ENCODE data around the gene AFF2.
A peak's percentile ranks its signal among the peaks of the same experiment; 100 is the strongest.

Gene AFF2

DNA sequence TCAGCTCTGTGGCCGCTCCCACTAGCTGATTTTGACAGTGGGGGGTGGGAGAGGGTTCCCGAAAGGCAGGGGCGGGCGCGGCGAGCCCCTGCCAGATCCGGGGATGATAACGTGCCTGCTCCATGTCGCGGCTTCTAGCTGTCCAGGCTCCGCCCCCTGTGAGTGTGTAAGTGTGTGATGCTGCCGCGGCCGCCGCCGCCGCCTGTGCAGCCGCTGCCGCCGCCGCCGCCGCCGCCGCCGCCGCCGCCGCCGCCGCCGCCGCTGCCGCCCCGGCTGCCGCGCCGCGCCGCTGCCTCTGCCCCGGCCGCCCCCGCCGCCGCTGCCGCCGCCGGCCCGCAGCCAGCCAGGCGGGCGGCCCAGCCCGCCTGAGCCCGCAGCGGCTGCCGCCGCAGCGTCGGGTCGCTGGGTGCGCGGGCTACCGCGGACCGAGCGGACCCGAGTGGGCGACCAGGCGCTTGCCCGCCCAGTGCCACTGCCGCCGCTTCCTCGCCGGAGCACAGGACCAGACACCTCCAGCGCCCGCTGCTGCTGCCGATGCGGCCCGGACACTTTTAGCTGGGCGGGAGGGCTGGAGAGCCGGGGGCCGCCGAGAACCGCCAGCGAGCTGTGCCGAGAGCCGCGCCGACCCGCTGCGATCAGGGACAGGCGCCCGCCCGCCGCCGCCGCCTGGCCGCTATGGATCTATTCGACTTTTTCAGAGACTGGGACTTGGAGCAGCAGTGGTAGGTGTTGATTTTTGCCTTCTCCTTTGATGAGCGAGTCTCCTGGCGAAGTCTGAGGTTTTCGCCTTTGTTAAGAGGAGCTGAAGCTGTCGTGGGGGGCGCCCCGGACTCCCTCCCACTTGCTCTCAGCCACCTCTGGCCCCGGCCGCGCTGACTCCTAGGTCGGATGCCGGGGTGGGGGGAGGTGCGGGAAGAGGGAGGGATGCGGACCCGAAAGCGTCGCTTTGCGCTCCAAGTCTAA, at the start of gene AFF2:
Gene AFF2 (plus strand): TSS at position 195 of the 963 bp plus-strand sequence. CDS start 481 bp downstream, at position 676.
- peak within 1 kb of the TSS; percentile 42 for H3K4me3 ChIP-seq (ENCODE audit: low read depth, low read length)

DNA sequence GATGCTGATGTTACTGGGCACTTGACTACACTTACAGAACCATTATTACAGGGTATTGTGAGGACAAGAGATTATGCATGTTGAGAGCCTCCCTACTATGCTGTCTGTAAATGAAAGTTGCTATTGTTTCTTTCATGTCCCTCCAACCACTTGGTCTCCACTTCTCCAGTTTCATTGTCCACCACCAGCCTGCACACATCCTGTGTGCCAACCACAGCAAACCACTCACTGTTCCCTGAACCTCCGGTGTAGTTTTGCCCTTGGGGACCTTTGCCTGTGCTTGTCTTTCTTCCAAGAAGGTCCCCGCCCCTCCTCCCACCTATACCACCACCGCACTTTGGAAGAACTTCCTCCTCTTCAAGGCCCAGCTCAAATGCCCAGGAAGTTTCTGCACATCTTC, 43.1 kb upstream of the AFF2 start:
- H3K4me3 ChIP-seq (ENCODE audit: low read depth, low read length) = no peak overlapping the region

GRCh38 chrX:148459343-148459742, 41.1 kb upstream of the AFF2 start:
- H3K4me3 ChIP-seq (ENCODE audit: low read depth, low read length) = no peak overlapping the region

DNA sequence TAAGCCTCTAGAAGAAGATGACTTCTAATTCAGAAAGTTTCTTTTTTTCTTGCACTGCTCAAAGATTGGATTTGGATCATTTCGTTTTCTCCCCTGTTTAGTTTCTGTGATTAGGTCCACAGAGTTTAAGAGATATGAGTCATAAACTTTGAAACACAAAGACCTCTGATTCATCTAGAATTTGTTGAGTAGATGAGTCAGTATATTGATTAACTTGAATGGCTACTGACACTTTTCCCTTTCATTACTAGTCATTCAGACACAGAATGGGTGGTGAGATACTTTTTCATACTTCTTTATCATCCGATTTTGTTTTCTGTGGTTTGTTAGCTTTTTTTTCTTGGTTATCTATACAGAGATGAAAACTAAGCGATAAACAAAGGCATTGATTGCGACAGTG, 34.1 kb upstream of the AFF2 start:
- no peak overlapping the region for H3K4me3 ChIP-seq (ENCODE audit: low read depth, low read length)

DNA sequence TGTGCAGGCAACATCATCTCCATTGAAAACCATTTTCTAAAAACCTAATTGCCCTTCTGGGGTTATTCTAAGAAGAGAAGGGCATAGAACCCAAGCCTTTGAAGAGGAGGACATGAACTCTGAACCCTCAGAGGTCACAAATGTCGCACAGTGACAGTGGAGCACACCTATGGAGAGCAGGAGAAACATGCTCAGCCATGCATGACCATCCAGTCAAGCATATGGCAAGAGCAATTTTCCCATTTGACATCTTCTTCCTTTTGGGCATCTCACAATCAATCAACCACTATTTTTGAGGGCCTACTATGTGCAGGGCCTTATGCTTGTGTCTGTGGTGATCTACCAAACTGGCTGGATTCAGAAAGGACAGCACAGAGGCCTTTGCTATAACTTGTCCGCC, 30.1 kb upstream of the AFF2 start:
- no peak overlapping the region for H3K4me3 ChIP-seq (ENCODE audit: low read depth, low read length)

GRCh38 chrX:148474030-148474429, 26.4 kb upstream of the AFF2 start:
- no peak overlapping the region for H3K4me3 ChIP-seq (ENCODE audit: low read depth, low read length)

DNA sequence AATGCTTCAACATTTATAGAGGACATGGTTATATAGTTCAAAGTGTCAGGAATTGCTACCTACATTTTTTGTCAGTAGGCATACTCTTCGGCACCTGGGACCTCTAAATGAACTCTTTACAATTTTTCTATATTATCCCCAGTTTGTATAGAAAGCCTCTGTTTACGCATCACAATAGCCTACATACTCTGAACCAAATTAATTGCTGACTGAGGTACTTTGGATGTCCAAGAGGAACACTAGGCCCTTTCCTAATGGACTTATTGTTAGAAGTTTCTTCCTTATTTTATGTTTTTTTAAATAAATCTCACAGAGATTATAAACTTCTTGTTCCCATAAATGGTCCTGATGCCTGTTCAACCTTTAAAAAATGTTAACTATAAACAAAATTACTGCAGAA, 8.4 kb upstream of the AFF2 start:
- H3K4me3 ChIP-seq (ENCODE audit: low read depth, low read length) = no peak overlapping the region

GRCh38 chrX:148495176-148495575, 5.2 kb upstream of the AFF2 start:
- H3K4me3 ChIP-seq (ENCODE audit: low read depth, low read length) = no peak overlapping the region

- H3K4me3 ChIP-seq (ENCODE audit: low read depth, low read length) = no peak overlapping the region
Observed at GRCh38 chrX:148498067-148498466, 2.4 kb upstream of the AFF2 start.

- no peak overlapping the region for H3K4me3 ChIP-seq (ENCODE audit: low read depth, low read length)
Observed at GRCh38 chrX:148499638-148500422, 587 bp upstream of the AFF2 start.

DNA sequence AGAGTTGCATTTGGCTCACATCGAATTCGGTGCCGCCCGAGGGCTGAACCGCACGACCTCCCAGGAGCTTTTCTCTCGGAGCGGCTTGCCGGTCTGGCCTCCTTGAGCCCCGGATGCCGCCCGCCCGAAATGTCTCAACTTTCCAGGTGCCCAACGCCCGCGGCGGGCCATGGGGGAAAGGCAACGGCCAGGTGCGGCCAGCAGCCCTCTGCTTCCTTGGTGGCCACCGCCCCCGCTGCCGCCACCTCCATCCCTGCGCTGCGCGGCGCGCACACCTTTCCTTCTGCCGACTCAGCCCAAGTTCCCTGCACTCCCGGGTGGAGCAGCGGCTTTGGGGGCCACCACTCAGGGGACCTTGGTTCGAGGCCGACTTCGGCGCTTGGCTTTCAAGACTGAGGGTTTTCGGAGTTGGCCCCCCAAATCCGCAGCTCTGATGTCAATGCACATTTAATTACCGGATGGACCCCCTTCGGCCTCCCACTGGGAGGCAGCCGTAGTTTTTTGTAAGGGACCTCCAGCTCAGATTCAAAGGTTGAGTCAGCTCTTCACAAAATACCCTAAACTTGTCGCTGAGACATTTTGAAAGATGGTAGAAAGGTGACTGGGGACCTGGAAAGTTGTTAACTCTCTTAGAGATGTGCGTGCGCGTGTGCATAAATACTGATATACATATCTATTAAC, 1.1 kb downstream of the AFF2 start:
- peak overlapping the region; percentile 42 for H3K4me3 ChIP-seq (ENCODE audit: low read depth, low read length)

DNA sequence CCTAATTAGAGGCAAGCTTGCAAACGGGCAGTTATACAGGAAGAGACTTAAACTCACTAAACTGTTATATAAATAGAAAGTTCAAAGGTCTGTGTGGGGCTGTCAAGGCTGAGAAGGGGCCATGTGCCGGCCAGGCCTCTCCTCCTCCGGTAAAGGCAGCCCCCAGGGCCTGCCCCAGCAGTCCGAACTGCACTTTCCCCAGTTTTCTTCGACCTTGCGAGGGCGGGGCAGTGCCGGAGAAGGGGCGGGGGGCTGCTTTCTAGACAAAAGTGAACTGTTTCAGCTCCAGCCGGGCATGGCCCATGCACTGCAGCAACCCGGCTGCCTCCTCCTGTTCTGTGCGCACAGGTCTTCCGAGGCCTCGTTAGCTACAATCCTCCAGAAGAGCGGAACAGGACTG, 4.1 kb downstream of the AFF2 start:
- no peak overlapping the region for H3K4me3 ChIP-seq (ENCODE audit: low read depth, low read length)

DNA sequence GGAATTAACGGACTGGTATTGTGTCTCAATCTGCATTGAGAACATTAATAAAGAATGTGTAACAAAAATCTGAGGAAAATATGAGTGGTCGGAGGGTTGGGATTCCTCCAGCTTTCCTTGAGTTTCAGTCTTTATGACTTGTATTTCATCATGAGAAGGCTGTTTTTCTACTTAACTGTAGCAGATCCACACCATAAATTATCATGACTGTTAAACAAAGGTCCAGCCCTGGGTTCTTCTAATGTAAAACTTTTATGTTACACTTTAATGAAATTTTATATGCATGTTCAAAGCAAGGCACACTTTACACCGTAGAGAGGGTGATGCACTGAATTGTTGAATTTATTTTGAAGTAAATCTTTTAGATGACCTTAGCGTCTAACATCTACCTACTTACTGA, 7.0 kb downstream of the AFF2 start:
- no peak overlapping the region for H3K4me3 ChIP-seq (ENCODE audit: low read depth, low read length)

DNA sequence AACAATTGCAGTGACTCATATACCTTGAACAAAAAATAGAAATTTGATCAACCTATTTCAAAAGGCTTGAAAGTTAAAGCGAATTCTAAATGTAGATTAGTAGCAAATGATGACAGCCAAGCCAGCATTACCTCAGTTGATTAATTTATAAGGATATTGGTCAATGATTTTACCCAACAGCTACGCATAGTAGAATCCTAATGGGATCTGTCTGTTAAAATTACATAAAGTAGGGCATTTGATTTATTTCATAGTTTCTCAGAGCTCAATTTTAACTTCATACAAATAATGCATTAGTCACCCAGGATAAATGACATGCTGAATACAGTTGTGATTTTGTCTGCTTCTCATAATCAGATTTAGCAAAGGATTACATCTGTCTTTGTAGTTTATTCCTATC, 12.0 kb downstream of the AFF2 start:
- no peak overlapping the region for H3K4me3 ChIP-seq (ENCODE audit: low read depth, low read length)

DNA sequence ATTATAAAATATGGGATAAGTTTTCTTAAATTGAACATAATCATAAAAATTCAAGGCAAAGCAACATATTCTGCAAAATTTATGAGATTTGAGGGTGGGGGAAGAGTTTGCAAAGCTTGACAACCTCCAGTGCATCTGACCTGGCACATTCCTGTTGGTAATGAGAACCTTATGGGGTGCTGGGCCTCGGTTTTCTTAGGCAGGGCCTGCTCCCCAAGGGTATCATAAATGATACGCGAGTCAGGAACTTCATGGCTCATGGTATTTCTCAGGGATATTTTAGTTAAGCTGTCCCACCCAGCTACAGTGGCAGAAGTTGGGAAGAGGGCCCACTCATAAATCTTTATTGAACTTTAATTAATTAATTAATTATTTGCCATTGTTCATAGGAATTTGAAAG, 13.2 kb downstream of the AFF2 start:
- H3K4me3 ChIP-seq (ENCODE audit: low read depth, low read length) = no peak overlapping the region

DNA sequence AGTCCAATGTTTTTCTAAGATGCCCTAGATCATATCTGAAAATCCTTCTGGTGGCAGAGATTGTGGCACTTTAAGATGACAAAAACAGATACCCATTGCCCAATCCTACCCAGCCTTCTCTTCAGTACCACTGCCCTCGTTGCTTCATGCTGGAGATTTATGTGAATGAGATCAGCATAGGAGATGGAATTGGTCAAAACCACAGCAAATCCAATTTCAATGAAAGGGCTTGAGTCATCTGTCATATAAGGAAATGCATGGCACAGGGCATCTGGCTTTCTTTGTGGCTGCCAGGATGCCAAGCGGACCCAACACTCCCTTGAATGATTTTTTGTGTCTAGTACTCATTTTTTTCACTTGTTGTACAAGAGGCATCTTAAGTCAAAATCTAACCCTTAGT, 16.8 kb downstream of the AFF2 start:
- H3K4me3 ChIP-seq (ENCODE audit: low read depth, low read length) = no peak overlapping the region

DNA sequence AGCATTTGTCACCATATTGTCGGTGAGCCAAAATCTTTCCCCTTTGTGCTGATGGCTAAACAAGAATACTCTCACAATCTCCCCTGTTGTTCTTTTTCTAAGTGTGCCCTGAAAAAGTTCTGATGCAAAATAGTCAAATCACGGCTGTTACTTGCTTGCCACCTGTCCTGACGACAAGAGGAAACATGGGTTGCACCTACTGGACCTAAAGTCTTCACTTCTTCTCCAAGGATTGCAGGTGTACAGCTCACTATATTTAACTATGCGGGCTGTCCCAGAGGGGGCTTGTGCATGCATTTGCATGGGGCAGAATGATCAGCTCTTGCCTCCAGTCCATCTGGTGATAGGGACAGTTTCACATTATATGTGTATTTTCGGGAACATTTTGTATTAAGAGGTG, 21.6 kb downstream of the AFF2 start:
- no peak overlapping the region for H3K4me3 ChIP-seq (ENCODE audit: low read depth, low read length)

DNA sequence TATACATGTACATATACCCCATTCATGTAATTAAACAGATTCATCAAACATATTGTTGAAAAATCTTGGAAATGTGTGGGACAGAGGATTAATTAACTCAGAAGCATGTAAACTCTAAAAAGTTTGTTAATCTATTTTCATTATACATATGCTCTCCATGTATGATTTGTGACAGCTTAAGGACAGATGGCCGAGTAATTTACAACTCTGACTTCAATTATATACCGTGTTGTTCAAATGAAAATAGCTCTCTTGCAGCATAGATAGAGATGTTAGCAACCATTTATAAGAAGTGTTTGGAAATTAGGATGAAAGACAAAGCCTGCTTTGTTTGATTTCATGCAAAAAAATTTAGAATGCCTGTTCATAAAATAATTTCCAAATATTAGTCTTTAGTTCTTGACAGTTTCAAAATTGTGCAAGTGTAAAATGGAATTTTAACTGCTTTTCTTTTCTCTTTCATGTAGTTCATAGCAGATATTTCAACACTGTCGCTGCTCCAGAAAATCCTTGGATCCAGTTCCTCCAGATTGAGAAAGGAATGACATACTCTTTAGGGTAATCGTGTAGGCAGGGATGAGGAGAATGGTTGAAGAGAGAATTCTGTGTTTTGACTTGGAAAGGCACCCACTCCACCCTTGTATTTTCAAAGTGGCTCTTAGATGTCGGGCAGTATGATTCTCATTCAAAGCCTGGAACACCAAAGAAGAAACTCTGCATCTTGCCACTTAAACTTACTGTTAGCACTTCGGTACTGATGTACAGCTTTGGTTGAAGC, 23.1 kb downstream of the AFF2 start:
- H3K4me3 ChIP-seq (ENCODE audit: low read depth, low read length) = no peak overlapping the region

DNA sequence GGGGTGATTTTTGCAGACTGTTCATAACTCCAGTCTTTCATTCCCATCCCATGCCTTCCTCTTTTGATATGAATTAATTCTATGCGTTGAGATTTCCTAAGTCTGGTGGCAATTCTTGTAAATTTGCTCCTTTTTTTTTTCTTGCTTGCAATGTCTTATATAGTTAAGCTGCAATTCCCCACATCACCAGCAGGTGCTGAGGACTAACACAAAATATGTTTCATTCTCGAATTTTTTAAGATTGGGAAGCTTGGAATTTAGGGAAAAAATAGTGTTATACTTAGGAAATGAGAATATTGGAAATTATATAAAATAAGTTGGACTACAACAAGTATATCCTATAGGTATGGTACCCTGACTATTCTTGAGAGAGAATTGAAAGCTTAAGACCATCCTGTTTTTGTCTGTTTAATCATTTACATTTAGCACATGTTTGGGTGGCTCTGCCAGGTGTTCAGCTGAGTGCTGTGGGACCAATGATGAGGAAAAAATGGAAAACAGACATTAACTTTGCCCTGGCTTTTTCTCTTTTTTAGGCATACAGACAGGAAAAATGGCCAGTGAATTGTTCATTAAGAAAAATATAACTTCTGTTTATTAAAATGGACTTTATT, 30.2 kb downstream of the AFF2 start:
- no peak overlapping the region for H3K4me3 ChIP-seq (ENCODE audit: low read depth, low read length)

DNA sequence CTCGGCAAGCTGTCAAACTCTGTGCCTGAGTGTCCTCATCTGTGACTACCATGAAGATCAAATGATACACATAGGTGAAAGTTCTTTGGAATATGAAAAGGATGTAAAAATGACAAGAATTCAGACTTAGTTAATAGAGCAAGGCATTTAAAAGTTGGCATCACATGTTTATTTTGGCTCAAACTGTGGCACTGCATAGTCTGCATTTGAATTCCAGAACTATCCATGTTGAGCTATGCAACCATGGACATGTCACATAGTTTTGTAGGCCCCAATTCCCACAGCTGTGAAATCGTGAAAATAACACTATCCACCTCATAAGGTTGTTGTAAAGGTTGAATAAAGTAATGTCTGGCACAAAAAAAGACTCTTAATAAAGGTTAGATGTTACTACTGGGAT, 33.9 kb downstream of the AFF2 start:
- no peak overlapping the region for H3K4me3 ChIP-seq (ENCODE audit: low read depth, low read length)
